K562 (cell line): Measurements from ENCODE around the gene SLAIN2. TPM values are rescaled to one million over a fixed set of nuclear protein-coding genes. Genes with fewer than 3 reads are reported as not detected.
A peak's percentile ranks its signal among the peaks of the same experiment; 100 is the strongest.

Source experiments
- ATAC-seq: fragments of 200-7000 bp; cut with Tn5 transposase; 3 replicates; pipeline ENCODE4 v1.9.1; 2020; ENCODE audit warnings: moderate library complexity
- BruUV-seq: library from RNA; stranded (reverse); fragments of 400-500 nt; replicated peaks from 2 replicates; lab custom pipeline; 2021; lab: Mats Ljungman, UMichigan
- CTCF ChIA-PET: fragments of 300-600 bp; formaldehyde crosslinking; extraction: SDS; loops from one replicate; lab custom pipeline; 2021; ENCODE audit warnings: low intra/inter-chr PET ratio; lab: Yijun Ruan, JAX
- POLR2A ChIA-PET: fragments of 300-600, 350-650 bp; sonication (Branson Sonifier 250); formaldehyde crosslinking; extraction: SDS; loops from one replicate; lab custom pipeline; 2021; ENCODE audit warnings: antibody characterized with exemption, inconsistent platforms; lab: Yijun Ruan, JAX
- DNase-seq, 4 experiments: peaks; one replicate each; pipeline versions ENCODE4 v3.0.0 to v3.0.0-alpha.2; 2011 to 2018; ENCODE audit warnings: low spot score in 3 of 4, mixed read lengths in 3 of 4; ENCODE audit errors: extremely low read depth in 1 of 4
- FAIRE-seq: peaks from 2 replicates; lab custom pipeline; 2011; peaks lifted over from hg19 to GRCh38; lab: Jason Lieb, UNC
- H2AFZ ChIP-seq: 2 replicates; pipeline ENCODE4 v1.6.0; 2011; ENCODE audit warnings: low read depth, low read length, control low read depth, inconsistent platforms
- H3K27ac ChIP-seq: fragments of 200-600 bp; 3 replicates; pipeline ENCODE4 v1.8.0; 2011; ENCODE audit warnings: low read depth, mild to moderate bottlenecking, control low read depth, inconsistent platforms, low read length, moderate library complexity, mixed read lengths; ENCODE audit errors: extremely low read depth
- H3K27me3 ChIP-seq, 2 experiments: fragments of 300-600 bp in 1 of 2; 2 replicates in 1 of 2; 3 replicates in 1 of 2; pipeline versions ENCODE4 v1.6.0 to v1.8.0; 2011; ENCODE audit warnings: inconsistent platforms in 2 of 2, low read length in 2 of 2, mild to moderate bottlenecking in 1 of 2, mixed read lengths in 1 of 2, moderate library complexity in 1 of 2; ENCODE audit not compliant: control insufficient read depth in 2 of 2, insufficient read depth in 2 of 2
- H3K36me3 ChIP-seq: fragments of 300-600 bp; 3 replicates; pipeline ENCODE4 v1.8.0; 2011; ENCODE audit warnings: mild to moderate bottlenecking, low read length, inconsistent platforms; ENCODE audit not compliant: control insufficient read depth, insufficient read depth
- H3K4me1 ChIP-seq, 2 experiments: fragments of 200-600 bp in 1 of 2; replicated peaks in 1 of 2; 2 replicates in 1 of 2; 3 replicates in 1 of 2; pipeline versions ENCODE4 v1.5.1 to v1.8.0; 2011; ENCODE audit warnings: inconsistent platforms in 2 of 2, low read length in 2 of 2, mild to moderate bottlenecking in 1 of 2, mixed read lengths in 1 of 2, moderate library complexity in 1 of 2; ENCODE audit not compliant: control insufficient read depth in 2 of 2, insufficient read depth in 2 of 2
- H3K4me2 ChIP-seq: 2 replicates; pipeline ENCODE4 v1.6.1; 2011; ENCODE audit warnings: low read length, control low read depth, inconsistent platforms, mixed read lengths; ENCODE audit not compliant: insufficient read depth
- H3K4me3 ChIP-seq: fragments of 200-600 bp; sonication (generic), shearing (Covaris generic); 2 replicates; pipeline ENCODE4 v1.5.1; 2016; ENCODE audit warnings: control low read depth, inconsistent platforms
- H3K79me2 ChIP-seq: fragments of 200-600 bp; 3 replicates; pipeline ENCODE4 v1.8.0; 2011; ENCODE audit warnings: low read length, inconsistent platforms; ENCODE audit not compliant: control insufficient read depth, insufficient read depth
- H3K9ac ChIP-seq, 2 experiments: 2 replicates each; pipeline versions ENCODE4 v1.6.0 to v1.6.1; 2011; ENCODE audit warnings: low read depth in 2 of 2, low read length in 2 of 2, control low read depth in 1 of 2, inconsistent platforms in 1 of 2, mild to moderate bottlenecking in 1 of 2, mixed read lengths in 1 of 2; ENCODE audit not compliant: insufficient read depth in 1 of 2
- H3K9me1 ChIP-seq: one replicate; pipeline ENCODE4 v1.6.0; 2011; ENCODE audit warnings: inconsistent platforms, mild to moderate bottlenecking, low read length, moderate library complexity; ENCODE audit not compliant: control insufficient read depth, insufficient read depth
- H3K9me3 ChIP-seq: replicated peaks from 2 replicates; pipeline ENCODE4 v1.5.1; 2011; ENCODE audit warnings: low read depth, low read length, inconsistent platforms; ENCODE audit not compliant: control insufficient read depth, insufficient read depth
- H4K20me1 ChIP-seq: replicated peaks from 2 replicates; pipeline ENCODE4 v1.6.1; 2011; ENCODE audit warnings: low read length, inconsistent platforms, mixed read lengths; ENCODE audit not compliant: control insufficient read depth, insufficient read depth
- ATF2 ChIP-seq: sonication (generic); formaldehyde crosslinking; IDR thresholded peaks from 2 replicates; pipeline ENCODE4 v1.8.1; 2022; ENCODE audit warnings: missing genetic modification reagents
- NR0B1 ChIP-seq: fragments of 450-650 bp; IDR thresholded peaks from one replicate; pipeline ENCODE4 v1.6.1; 2018; ENCODE audit warnings: mild to moderate bottlenecking, moderate library complexity; ENCODE audit not compliant: partially characterized antibody
- NRF1 ChIP-seq, 2 experiments: fragments of 450-650 bp; IDR thresholded peaks in 1 of 2; conservative IDR thresholded peaks in 1 of 2; 2 replicates each; pipeline ENCODE4 v1.6.1; 2014; ENCODE audit warnings: mild to moderate bottlenecking in 2 of 2
- PHF20 ChIP-seq: fragments of 450-650 bp; IDR thresholded peaks from 2 replicates; pipeline ENCODE4 v1.6.1; 2018; ENCODE audit not compliant: partially characterized antibody
- PHF8 ChIP-seq: fragments of 200-600 bp; sonication (generic); IDR thresholded peaks from 2 replicates; pipeline ENCODE4 v1.6.1; 2012; ENCODE audit warnings: mixed run types, mild to moderate bottlenecking, inconsistent platforms, low read length, moderate library complexity, borderline replicate concordance
- ZFP30 ChIP-seq: fragments of 250-450 bp; sonication (Bioruptor Pico); IDR thresholded peaks from 2 replicates; pipeline ENCODE4 v1.8.0; 2022; ENCODE audit warnings: moderate library complexity, mild to moderate bottlenecking, inconsistent platforms, borderline replicate concordance
- ZNF121 ChIP-seq: sonication (generic); formaldehyde crosslinking; conservative IDR thresholded peaks from 2 replicates; pipeline ENCODE4 v1.8.0; 2022; ENCODE audit warnings: missing genetic modification reagents
- ZNF253 ChIP-seq: fragments of 250-450 bp; sonication (Bioruptor Pico); conservative IDR thresholded peaks from 2 replicates; pipeline ENCODE4 v1.6.1; 2021; ENCODE audit warnings: mild to moderate bottlenecking
- ZNF277 ChIP-seq: fragments of 250-450 bp; sonication (Bioruptor Pico); IDR thresholded peaks from 2 replicates; pipeline ENCODE4 v1.8.0; 2022; ENCODE audit warnings: inconsistent platforms, mild to moderate bottlenecking, moderate library complexity, borderline replicate concordance
- ZNF445 ChIP-seq: fragments of 250-450 bp; sonication (Bioruptor Pico); IDR thresholded peaks from 2 replicates; pipeline ENCODE4 v1.4.0; 2020; ENCODE audit warnings: low read depth, mild to moderate bottlenecking, moderate library complexity
- ZNF507 ChIP-seq: conservative IDR thresholded peaks from 2 replicates; pipeline ENCODE4 v1.6.1; 2017; ENCODE audit warnings: missing genetic modification characterization, missing compliant biosample characterization
- WGBS: fragments of 100-300 bp; shearing (Covaris generic); methylation state at CpG from one replicate; pipeline ENCODE4 v1.1.6; 2016; ENCODE audit warnings: low coverage, mixed read lengths; ENCODE audit not compliant: insufficient coverage; ENCODE audit errors: missing lambda C conversion rate; 5-methylcytosine and 5-hydroxymethylcytosine counted together
- in situ Hi-C: fragments of 300-500 bp; cut with MboI; formaldehyde crosslinking; loops from 4 replicates; pipeline ENCODE4 v1.15.0; 2018; ENCODE audit warnings: inconsistent platforms, mixed read lengths
- intact Hi-C: fragments of 100-400 bp; cut with micrococcal nuclease; formaldehyde crosslinking; loops from 2 replicates; pipeline ENCODE4 v1.14.2; 2022
- polyA plus RNA-seq, 8 experiments: library from polyadenylated mRNA; depleted of rRNA in 4 of 8; stranded (reverse) in 5 of 8; unstranded in 3 of 8; fragments of >200 nt; fragmentation: Nextera tagmentation in 2 of 8; fragmentation: Illumina TruSeq in 1 of 8; extraction: Ambion mirVana in 2 of 8; extraction: Trizol in 1 of 8; gene quantifications; 2 replicates each; pipeline versions ENCODE4 v1.2.1 to v1.2.3, GENCODE V29; 2011 to 2014; ENCODE audit warnings: inconsistent platforms in 1 of 8, missing spikeins in 1 of 8
- total RNA-seq, 7 experiments: library from RNA; depleted of rRNA in 6 of 7; stranded (reverse); fragments of >200 nt in 6 of 7; fragmentation: Illumina TruSeq in 2 of 7; extraction: Trizol in 2 of 7; gene quantifications; 2 replicates each; pipeline versions ENCODE4 v1.2.1 to v1.2.3, GENCODE V29; 2011 to 2021; ENCODE audit warnings: low replicate concordance in 1 of 7

Gene SLAIN2
- total and polyA plus RNA-seq, 9 of the 15 experiments (the other 6 are each of a cell fraction or from before 2014, with no cell fraction given), result 3.5 to 116 (median 35.0) TPM

GRCh38 chr4:48428926-48429325 lies 87.6 kb downstream of the SLAIN2 start (continued):
- no peak for TF ChIP-seq NR0B1
- no peak for TF ChIP-seq ATF2 (CRISPR knock-in tag)
- TF ChIP-seq ZNF445 (CRISPR knock-in tag), result no peak
- no peak for TF ChIP-seq ZFP30 (CRISPR knock-in tag)
- TF ChIP-seq ZNF121 (CRISPR knock-in tag), result no peak
- no peak for TF ChIP-seq NRF1 (conservative IDR thresholded peaks at IDR 0.05 in 1 of 2, IDR thresholded peaks at IDR 0.05 in 1 of 2)

- no peak overlapping the region for H3K9ac ChIP-seq
- 27% methylated on average over 1 of the region's 1 CpG for WGBS
- no peaks in the 10 kb centered on the region for H3K9me1 ChIP-seq
- DNase-seq (no peak), FAIRE-seq (no peak), ATAC-seq (peak; percentile 20; the same call in 2 of the 3 replicates)
- H2AFZ ChIP-seq, result no peak overlapping the region
- POLR2A ChIA-PET, result interaction anchor here (0.8 to 1.2 kb wide), 4 partner anchors 11 to 384 kb away, joined by 3 to 5 read pairs (median 3); no protein-coding TSS in a partner anchor
- H3K4me1 ChIP-seq, result no peaks in the 10 kb centered on the region
- intact Hi-C loops (loop anchor here (10.0 kb wide), 1 partner anchor 115 kb away; no protein-coding TSS in a partner anchor), in situ Hi-C loops (no loop called here)
- H3K4me3 ChIP-seq, result no peak overlapping the region
- no peaks in the 10 kb centered on the region for H3K27me3 ChIP-seq
- H3K4me2 ChIP-seq, result no peak overlapping the region
- H4K20me1 ChIP-seq, result no peaks in the 10 kb centered on the region
- H3K79me2 ChIP-seq, result no peaks in the 10 kb centered on the region
- no peaks in the 10 kb centered on the region for H3K9me3 ChIP-seq
- CTCF ChIA-PET, result no interaction called here
- H3K27ac ChIP-seq, result no peak overlapping the region
- H3K36me3 ChIP-seq, result peaks cover 7% of the 10 kb centered on the region; the same call in 2 of the 3 replicates
- BruUV-seq, result no TSS peak
- TF ChIP-seq ZNF507 (tag), result no peak
- no peak for TF ChIP-seq ZNF277 (CRISPR knock-in tag)
- TF ChIP-seq PHF20, result no peak
- no peak for TF ChIP-seq ZNF253 (CRISPR knock-in tag)
- TF ChIP-seq NR0B1, result no peak
- TF ChIP-seq PHF8, result no peak
Observed at GRCh38 chr4:48429709-48430474, 88.6 kb downstream of the SLAIN2 start.
